ENCODE measurements around the gene MACROD2. TPM values are rescaled to one million over a fixed set of nuclear protein-coding genes. Genes with fewer than 3 reads are reported as not detected.

Gene MACROD2
- total RNA-seq, 1 donor from 2014 or later = 0.13 TPM

GRCh38 chr20:16069389-16070010 is 2074.2 kb downstream of the MACROD2 start:
- DNase-seq (ENCODE audit: low read depth in 2 of 2) = no peak

DNA sequence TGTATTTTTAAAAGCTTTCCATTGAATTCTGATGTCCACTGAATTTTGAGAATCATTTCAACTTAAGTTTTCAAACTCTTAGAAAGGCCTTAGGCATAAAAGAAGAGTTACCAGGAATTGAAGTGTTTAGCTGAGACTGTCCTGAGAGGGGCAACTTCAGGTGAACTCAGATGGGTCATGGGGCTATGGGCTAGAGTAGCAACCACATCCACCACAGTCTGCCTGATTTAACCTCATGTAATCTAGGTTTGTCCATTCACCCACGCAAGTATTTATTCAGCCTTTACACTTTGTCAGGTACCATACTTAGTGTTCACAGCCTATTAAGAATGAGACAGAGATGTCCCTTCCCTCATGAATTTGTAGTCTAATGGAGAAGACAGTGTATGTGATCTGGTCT is 2076.9 kb downstream of the MACROD2 start:
- DNase-seq (ENCODE audit: low read depth in 2 of 2) = no peak

GRCh38 chr20:16078172-16078898 is 2083.0 kb downstream of the MACROD2 start:
- no peak for DNase-seq (ENCODE audit: low read depth in 2 of 2)

GRCh38 chr20:16081421-16081820 is 2086.1 kb downstream of the MACROD2 start:
- no peak for DNase-seq (ENCODE audit: low read depth in 2 of 2)

GRCh38 chr20:16082051-16082550 is 2086.8 kb downstream of the MACROD2 start:
- DNase-seq (ENCODE audit: low read depth in 2 of 2) = no peak

DNA sequence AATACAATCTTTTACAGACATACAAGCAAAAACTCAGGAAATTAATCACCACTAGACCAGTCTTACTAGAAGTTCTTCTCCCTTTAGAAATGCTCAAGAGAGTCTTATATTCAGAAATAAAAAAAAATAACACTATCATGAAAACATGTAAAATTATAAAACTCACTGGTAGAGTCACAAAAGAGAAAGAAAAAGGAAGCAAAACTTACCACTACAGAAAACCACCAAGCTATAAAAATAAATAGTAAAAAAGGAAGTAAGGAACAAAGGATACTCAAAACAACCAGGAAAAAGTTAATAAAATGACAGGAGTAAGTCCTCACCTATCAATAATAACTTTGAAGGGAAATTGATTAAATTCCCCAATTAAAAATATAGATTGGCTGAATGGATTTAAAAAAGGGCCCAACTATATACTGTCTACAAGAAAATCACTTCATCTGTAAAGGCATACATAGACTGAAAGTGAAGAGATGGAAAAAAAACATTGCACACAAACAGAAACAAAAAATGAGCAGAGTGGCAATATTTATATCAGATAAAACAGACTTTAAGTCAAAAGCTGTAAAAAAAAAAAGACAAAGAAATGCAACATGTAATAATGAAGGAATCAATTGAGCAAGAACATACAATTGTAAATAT is 2088.4 kb downstream of the MACROD2 start:
- DNase-seq (ENCODE audit: low read depth in 2 of 2) = no peak

GRCh38 chr20:16095226-16095625 is 2099.9 kb downstream of the MACROD2 start:
- no peak for DNase-seq (ENCODE audit: low read depth in 2 of 2)

- no peak for DNase-seq (ENCODE audit: low read depth in 2 of 2)
Observed at GRCh38 chr20:16096756-16097326, 2101.5 kb downstream of the MACROD2 start.

- DNase-seq (ENCODE audit: low read depth in 2 of 2) = no peak
Observed at GRCh38 chr20:16097788-16098187, 2102.5 kb downstream of the MACROD2 start.

- no peak for DNase-seq (ENCODE audit: low read depth in 2 of 2)
Observed at GRCh38 chr20:16098890-16099639, 2103.7 kb downstream of the MACROD2 start.

GRCh38 chr20:16100111-16100510 is 2104.8 kb downstream of the MACROD2 start:
- no peak for DNase-seq (ENCODE audit: low read depth in 2 of 2)

GRCh38 chr20:16100767-16101166 is 2105.5 kb downstream of the MACROD2 start:
- no peak for DNase-seq (ENCODE audit: low read depth in 2 of 2)

Other genes with a start within 250 kb of the MACROD2 start
- gene ESF1, start 210.6 kb upstream of the MACROD2 start, total RNA-seq = 4.5 and 5.9 TPM in 2 replicates
- gene NDUFAF5, start 210.5 kb upstream of the MACROD2 start, total RNA-seq = 8.6 and 9.1 TPM in 2 replicates
- not detected in 2 replicates for gene SEL1L2, start 4.9 kb upstream of the MACROD2 start, total RNA-seq